OCI-LY7 (cell line): ENCODE measurements around the gene TMEM143. TPM values are rescaled to one million over a fixed set of nuclear protein-coding genes. Genes with fewer than 3 reads are reported as not detected.

Source experiments
- BruUV-seq: library from RNA; stranded (reverse); fragments of 400-500 nt; replicated peaks from 2 replicates; lab custom pipeline; 2021; lab: Mats Ljungman, UMichigan
- CTCF ChIA-PET: fragments of 300-600 bp; sonication (Branson Sonifier 250); formaldehyde crosslinking; loops from one replicate; lab custom pipeline; 2022; ENCODE audit warnings: antibody characterized with exemption; ENCODE audit not compliant: unreplicated experiment; lab: Charles Lee
- POLR2A ChIA-PET: fragments of 300-600 bp; sonication (Branson Sonifier 250); formaldehyde crosslinking; loops from one replicate; lab custom pipeline; 2022; ENCODE audit warnings: antibody characterized with exemption; lab: Charles Lee
- DNase-seq: peaks from one replicate; pipeline ENCODE4 v3.0.0-alpha.2; 2015; ENCODE audit warnings: low spot score
- H2AFZ ChIP-seq: fragments of 200-600 bp; sonication (generic), shearing (Covaris generic); 2 replicates; pipeline ENCODE4 v1.6.1; 2014; ENCODE audit warnings: mild to moderate bottlenecking, antibody characterized with exemption, low read length, moderate library complexity
- H3K27ac ChIP-seq: fragments of 200-600 bp; sonication (generic); 2 replicates; pipeline ENCODE4 v1.5.1; 2014; ENCODE audit warnings: mixed run types, low read depth, mild to moderate bottlenecking, moderate library complexity, low read length, inconsistent platforms; ENCODE audit not compliant: poor library complexity, severe bottlenecking
- H3K36me3 ChIP-seq: fragments of 200-600 bp; sonication (generic); 2 replicates; pipeline ENCODE4 v1.6.1; 2014; ENCODE audit warnings: mild to moderate bottlenecking, antibody characterized with exemption, low read length, moderate library complexity, mixed read lengths; ENCODE audit not compliant: insufficient read depth
- H3K4me1 ChIP-seq: fragments of 200-600 bp; sonication (generic); 2 replicates; pipeline ENCODE4 v1.5.1; 2014; ENCODE audit warnings: mild to moderate bottlenecking, low read length; ENCODE audit not compliant: insufficient read depth, poor library complexity, severe bottlenecking
- H3K4me2 ChIP-seq: fragments of 200-600 bp; sonication (generic); 2 replicates; pipeline ENCODE4 v1.6.1; 2014; ENCODE audit warnings: mild to moderate bottlenecking, low read length
- H3K4me3 ChIP-seq: fragments of 200-600 bp; sonication (generic); 2 replicates; pipeline ENCODE4 v1.5.1; 2014; ENCODE audit warnings: mild to moderate bottlenecking, low read depth, low read length; ENCODE audit not compliant: poor library complexity, severe bottlenecking
- H3K79me2 ChIP-seq: fragments of 200-600 bp; sonication (generic); 2 replicates; pipeline ENCODE4 v1.6.1; 2016; ENCODE audit warnings: low read depth, mild to moderate bottlenecking, low read length, moderate library complexity, mixed read lengths; ENCODE audit not compliant: insufficient read depth
- H3K9me2 ChIP-seq: fragments of 200-600 bp; sonication (generic); 2 replicates; pipeline ENCODE4 v1.6.1; 2016; ENCODE audit warnings: mild to moderate bottlenecking, low read length, mixed read lengths; ENCODE audit not compliant: insufficient read depth
- H3K9me3 ChIP-seq: fragments of 200-600 bp; sonication (generic); 2 replicates; pipeline ENCODE4 v1.6.1; 2014; ENCODE audit warnings: mild to moderate bottlenecking, mixed run types, low read length, mixed read lengths
- H4K20me1 ChIP-seq: fragments of 200-600 bp; sonication (generic); 2 replicates; pipeline ENCODE4 v1.6.1; 2014; ENCODE audit warnings: mild to moderate bottlenecking, antibody characterized with exemption, low read length, moderate library complexity, mixed read lengths; ENCODE audit not compliant: insufficient read depth
- CTCF ChIP-seq: fragments of 200-600 bp; sonication (generic); conservative IDR thresholded peaks from 2 replicates; pipeline ENCODE4 v1.5.1; 2014; ENCODE audit warnings: mild to moderate bottlenecking, antibody characterized with exemption, low read length, moderate library complexity, mixed read lengths
- EZH2phosphoT487 ChIP-seq: fragments of 200-600 bp; sonication (generic); IDR thresholded peaks from 2 replicates; pipeline ENCODE4 v1.6.1; 2018; ENCODE audit warnings: low read depth, borderline replicate concordance, mild to moderate bottlenecking, mixed run types, antibody characterized with exemption, low read length, moderate library complexity, mixed read lengths
- intact Hi-C: fragments of 100-400 bp; cut with micrococcal nuclease; formaldehyde crosslinking; loops from one replicate; pipeline ENCODE4 v1.10.0; 2022; ENCODE audit not compliant: unreplicated experiment
- total RNA-seq, 2 experiments: library from RNA; depleted of rRNA in 1 of 2; stranded (reverse); fragments of >200 nt in 1 of 2; shearing (Covaris generic) in 1 of 2; gene quantifications; 2 replicates each; pipeline ENCODE4 v1.2.3, GENCODE V29; 2014 to 2022

Gene TMEM143
- total RNA-seq, 2 experiments from 2014 or later, result 31.1 to 31.4 TPM

DNA sequence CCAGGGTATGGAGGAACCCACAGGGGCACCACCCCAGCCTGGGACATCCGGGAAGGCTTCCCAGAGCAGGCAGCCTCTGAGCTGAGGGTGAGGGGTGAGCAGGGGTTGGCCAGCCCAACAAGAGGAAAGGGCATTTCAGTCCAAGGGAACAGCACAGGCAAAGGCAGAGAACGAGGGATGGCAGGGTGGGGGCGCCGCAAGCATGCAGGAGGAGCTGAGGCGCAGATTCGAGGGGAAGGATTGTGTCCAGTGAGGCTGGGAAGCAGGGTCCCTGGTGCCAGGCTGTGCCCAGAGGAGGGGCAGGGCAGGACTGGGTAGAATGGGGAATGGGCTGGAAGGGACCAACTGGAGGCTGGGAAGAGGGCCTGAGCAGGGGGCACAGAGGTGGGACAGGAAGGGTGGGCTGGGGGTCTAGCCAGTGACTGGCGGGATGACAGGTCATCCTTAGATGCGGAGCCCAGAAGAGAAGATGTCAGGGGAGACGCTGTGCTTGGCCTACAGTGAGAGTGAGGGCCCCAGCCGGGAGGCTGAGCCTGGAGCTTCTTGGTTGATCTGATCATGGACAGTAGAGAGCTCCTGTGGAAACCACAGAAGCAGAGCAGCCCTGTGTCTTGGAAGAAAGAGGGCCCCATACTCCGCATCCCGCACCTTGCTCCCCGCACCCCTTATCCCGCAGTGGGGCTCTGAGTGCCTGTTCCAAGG, 24.8 kb downstream of the TMEM143 start:
- Histone ChIP-seq H3K9me3 (no peaks in the 10 kb centered on the region), H3K4me2 (no peak overlapping the region), H3K27ac (no peak overlapping the region), H4K20me1 (no peaks in the 10 kb centered on the region), H3K4me1 (peaks cover 10% of the 10 kb centered on the region), H3K9me2 (no peaks in the 10 kb centered on the region), H3K4me3 (no peak overlapping the region), H3K36me3 (no peaks in the 10 kb centered on the region; the same call in 1 of the 2 replicates), H2AFZ (no peak overlapping the region), H3K79me2 (no peaks in the 10 kb centered on the region)
- DNase-seq, result no peak
- BruUV-seq, result no TSS peak
- ChIA-PET POLR2A (no interaction called here), CTCF (no interaction called here)
- no peak for TF ChIP-seq EZH2phosphoT487
- TF ChIP-seq CTCF, result no peak
- intact Hi-C loops, result no loop called here

DNA sequence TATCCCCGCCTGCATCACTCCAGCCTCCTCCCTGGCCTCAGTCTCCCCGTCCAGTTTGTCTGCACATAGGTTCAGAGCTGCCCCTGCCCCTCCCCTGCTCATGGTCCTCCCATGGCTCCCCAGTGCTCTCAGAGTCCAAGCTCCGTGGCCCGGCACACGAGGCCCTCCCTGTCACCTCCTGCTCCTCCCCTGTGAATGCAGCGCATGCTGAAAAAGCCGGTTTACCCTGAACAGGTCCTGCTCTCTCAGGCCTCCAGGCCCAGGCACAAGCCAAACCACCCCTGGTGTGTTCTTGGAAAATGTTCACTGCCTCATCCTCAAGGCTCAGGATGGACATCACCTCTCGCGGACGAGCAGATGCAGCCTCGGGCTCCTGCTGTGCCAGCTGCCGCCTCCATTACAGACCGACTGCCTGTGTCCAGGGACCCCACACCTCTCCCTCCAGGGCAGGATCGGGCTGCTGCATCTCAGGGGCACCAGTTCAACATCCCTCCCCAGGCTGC, 25.4 kb downstream of the TMEM143 start:
- H3K4me2 ChIP-seq, result no peak overlapping the region
- ChIA-PET POLR2A (no interaction called here), CTCF (no interaction called here)
- H3K36me3 ChIP-seq, result no peaks in the 10 kb centered on the region; the same call in 1 of the 2 replicates
- H3K79me2 ChIP-seq, result no peaks in the 10 kb centered on the region
- BruUV-seq, result no TSS peak
- no peaks in the 10 kb centered on the region for H4K20me1 ChIP-seq
- intact Hi-C loops, result no loop called here
- DNase-seq, result no peak
- no peak overlapping the region for H3K4me3 ChIP-seq
- no peaks in the 10 kb centered on the region for H3K9me3 ChIP-seq
- H2AFZ ChIP-seq, result no peak overlapping the region
- TF ChIP-seq EZH2phosphoT487, result no peak
- TF ChIP-seq CTCF, result no peak
- no peak overlapping the region for H3K27ac ChIP-seq
- H3K9me2 ChIP-seq, result no peaks in the 10 kb centered on the region
- H3K4me1 ChIP-seq, result peaks cover 15% of the 10 kb centered on the region
